GM21737 (cell line): ENCODE measurements around the gene CDC45.

ENCODE experiments used
- ATAC-seq: cut with Tn5 transposase; IDR thresholded peaks from one replicate; pipeline ENCODE4 v1.9.1; 2021; ENCODE audit warnings: mild to moderate bottlenecking, moderate library complexity; ENCODE audit not compliant: unreplicated experiment

The CDC45 gene

GRCh38 chr22:19510919-19511341 is 31.2 kb downstream of the CDC45 start:
- no peak for ATAC-seq

GRCh38 chr22:19513823-19514222 is 34.1 kb downstream of the CDC45 start:
- no peak for ATAC-seq

GRCh38 chr22:19514831-19515565 is 35.3 kb downstream of the CDC45 start:
- no peak for ATAC-seq

- ATAC-seq = no peak
These were observed 36.1 kb downstream of the CDC45 start for GRCh38 chr22:19515654-19516377.

GRCh38 chr22:19516378-19517170 is 36.9 kb downstream of the CDC45 start:
- ATAC-seq = no peak

- ATAC-seq = no peak
These were observed 37.4 kb downstream of the CDC45 start for GRCh38 chr22:19517171-19517500.

- ATAC-seq = no peak
These were observed 38.3 kb downstream of the CDC45 start for GRCh38 chr22:19517919-19518611.

GRCh38 chr22:19518635-19519034 is 38.9 kb downstream of the CDC45 start:
- no peak for ATAC-seq

- ATAC-seq = no peak
These were observed 39.6 kb downstream of the CDC45 start for GRCh38 chr22:19519041-19519926.

- ATAC-seq = no peak
These were observed 40.3 kb downstream of the CDC45 start for GRCh38 chr22:19520007-19520406.

GRCh38 chr22:19520566-19521305 is 41.0 kb downstream of the CDC45 start:
- no peak for ATAC-seq

GRCh38 chr22:19522190-19522880 is 42.6 kb downstream of the CDC45 start:
- no peak for ATAC-seq

- no peak for ATAC-seq
These were observed 43.1 kb downstream of the CDC45 start for GRCh38 chr22:19522881-19523239.

- ATAC-seq = no peak
These were observed 43.8 kb downstream of the CDC45 start for GRCh38 chr22:19523240-19524169.

GRCh38 chr22:19524170-19525115 is 44.7 kb downstream of the CDC45 start, which contains the start of gene CLDN5:
TSS of gene CLDN5 (minus strand) at chr22:19524410. CDS start at chr22:19524255, 155 bp downstream.
- ATAC-seq = no peak

- ATAC-seq = no peak
These were observed 45.5 kb downstream of the CDC45 start for GRCh38 chr22:19525116-19525660.
